H1 (cell line): ENCODE results near the gene MAP4. TPM values are rescaled to one million over a fixed set of nuclear protein-coding genes. Genes with fewer than 3 reads are reported as not detected.

Experiments used
- ATF3 ChIP-seq: IDR thresholded peaks from 2 replicates; pipeline ENCODE4 v1.6.1; 2011; ENCODE audit warnings: low read depth, mild to moderate bottlenecking, low read length; ENCODE audit not compliant: insufficient read depth
- BCL11A ChIP-seq, 2 experiments: IDR thresholded peaks; one replicate each; pipeline ENCODE4 v1.6.1; 2011; ENCODE audit warnings: low read depth in 2 of 2, low read length in 2 of 2, mild to moderate bottlenecking in 2 of 2
- CEBPB ChIP-seq: IDR thresholded peaks from 2 replicates; pipeline ENCODE4 v1.6.1; 2012; ENCODE audit warnings: low read depth, low read length
- CHD7 ChIP-seq: fragments of 300-600 bp; sonication (generic); IDR thresholded peaks from 2 replicates; pipeline ENCODE4 v1.7.1; 2012; ENCODE audit warnings: low read length, moderate library complexity, mild to moderate bottlenecking, inconsistent platforms; ENCODE audit not compliant: insufficient replicate concordance
- CTBP2 ChIP-seq: IDR thresholded peaks from 2 replicates; pipeline ENCODE4 v1.7.0; 2011; ENCODE audit warnings: borderline replicate concordance, mild to moderate bottlenecking, moderate library complexity, mixed read lengths, low read length; ENCODE audit not compliant: insufficient read depth, insufficient read length
- EP300 ChIP-seq, 2 experiments: IDR thresholded peaks; 1 replicate in 1 of 2; 2 replicates in 1 of 2; pipeline ENCODE4 v1.6.1; 2011 to 2012; ENCODE audit warnings: low read depth in 2 of 2, low read length in 2 of 2, mild to moderate bottlenecking in 2 of 2, borderline replicate concordance in 1 of 2, inconsistent platforms in 1 of 2, moderate library complexity in 1 of 2
- FOSL1 ChIP-seq: IDR thresholded peaks from 2 replicates; pipeline ENCODE4 v1.6.1; 2011; ENCODE audit warnings: mild to moderate bottlenecking, low read depth, low read length, moderate library complexity; ENCODE audit not compliant: insufficient read depth
- KDM1A ChIP-seq: fragments of 200-600, 300-600 bp; sonication (generic); IDR thresholded peaks from 2 replicates; pipeline ENCODE4 v1.7.1; 2016; ENCODE audit warnings: mild to moderate bottlenecking, low read length, borderline replicate concordance
- NANOG ChIP-seq: IDR thresholded peaks from 2 replicates; pipeline ENCODE4 v1.6.1; 2011; ENCODE audit warnings: low read length, low read depth, mild to moderate bottlenecking, inconsistent platforms; ENCODE audit not compliant: insufficient read depth, poor library complexity, severe bottlenecking
- RAD21 ChIP-seq, 2 experiments: IDR thresholded peaks in 1 of 2; conservative IDR thresholded peaks in 1 of 2; 2 replicates each; pipeline ENCODE4 v1.6.1; 2011; ENCODE audit warnings: low read depth in 2 of 2, low read length in 2 of 2, improper control_type of control experiment in 1 of 2, inconsistent platforms in 1 of 2, mild to moderate bottlenecking in 1 of 2, moderate library complexity in 1 of 2
- polyA plus RNA-seq, 7 experiments: library from polyadenylated mRNA; depleted of rRNA in 3 of 7; stranded (reverse) in 5 of 7; unstranded in 2 of 7; fragments of >200 nt in 5 of 7; fragments of 200-250 nt in 2 of 7; gene quantifications; 1 replicate in 5 of 7; 2 replicates in 1 of 7; 4 replicates in 1 of 7; pipeline versions ENCODE4 v1.2.1 to v1.2.3, GENCODE V29; 2011 to 2013; ENCODE audit warnings: missing spikeins in 2 of 7, mixed read lengths in 2 of 7
- total RNA-seq: library from RNA; stranded (reverse); fragmentation: NEBNext Ultra II Directional; extraction: Animal tissue kit (Norgen Biotek cat#: 25700); gene quantifications from 2 replicates; pipeline ENCODE4 v1.2.1, GENCODE V29; 2021

Gene MAP4
- total and polyA plus RNA-seq, 2 of the 8 experiments (the other 6 are each of a cell fraction or from before 2014, with no cell fraction given) = 67.0 to 179 TPM

GRCh38 chr3:48001991-48002390 lies 14.2 kb downstream of the MAP4 start (continued):
- TF ChIP-seq CHD7 (no peak), BCL11A (IDR thresholded peaks at IDR 0.05; ENCODE audit: low read depth in 2 of 2, low read length in 2 of 2) (no peak), RAD21 (IDR thresholded peaks at IDR 0.05 in 1 of 2, conservative IDR thresholded peaks at IDR 0.05 in 1 of 2; ENCODE audit: low read depth in 2 of 2, low read length in 2 of 2) (no peak), CTBP2 (no peak), FOSL1 (no peak), ATF3 (no peak), CEBPB (no peak), KDM1A (no peak), NANOG (no peak), EP300 (IDR thresholded peaks at IDR 0.05; ENCODE audit: borderline replicate concordance in 1 of 2, low read depth in 2 of 2, low read length in 2 of 2) (no peak)
